CD4-positive, alpha-beta memory T cell (primary cell): ENCODE measurements around the gene DHRS12. TPM values are rescaled to one million over a fixed set of nuclear protein-coding genes. Genes with fewer than 3 reads are reported as not detected.

Experiments
- CTCF ChIA-PET: fragments of 350-600 bp; sonication (Branson Sonifier 250); formaldehyde crosslinking; loops from one replicate; lab custom pipeline; 2021; ENCODE audit warnings: inconsistent platforms; ENCODE audit not compliant: partially characterized antibody; lab: Charles Lee
- POLR2A ChIA-PET: fragments of 350-600 bp; sonication (Branson Sonifier 250); formaldehyde crosslinking; loops from one replicate; lab custom pipeline; 2021; ENCODE audit not compliant: partially characterized antibody; lab: Charles Lee
- DNase-seq, 5 donors: peaks; one replicate each; pipeline versions ENCODE4 v3.0.0 to v3.0.0-alpha.2; 2020 to 2022; ENCODE audit warnings: mixed read lengths in 1 of 5
- H3K27ac ChIP-seq: one replicate; pipeline ENCODE4 v1.7.0; 2013; ENCODE audit warnings: low read depth, low read length
- H3K27me3 ChIP-seq: 2 replicates; pipeline ENCODE4 v1.7.0; 2013; ENCODE audit warnings: mild to moderate bottlenecking, low read length, moderate library complexity; ENCODE audit not compliant: insufficient read depth
- H3K36me3 ChIP-seq: 2 replicates; pipeline ENCODE4 v1.7.0; 2013; ENCODE audit warnings: mild to moderate bottlenecking, low read length, moderate library complexity; ENCODE audit not compliant: insufficient read depth
- H3K4me1 ChIP-seq: 2 replicates; pipeline ENCODE4 v1.7.0; 2013; ENCODE audit warnings: mild to moderate bottlenecking, low read length, moderate library complexity; ENCODE audit not compliant: insufficient read depth
- H3K4me3 ChIP-seq, 2 donors: one replicate each; pipeline ENCODE4 v1.7.0; 2013; ENCODE audit warnings: low read length in 2 of 2, mild to moderate bottlenecking in 1 of 2
- H3K9me3 ChIP-seq, 2 donors: one replicate each; pipeline ENCODE4 v1.7.0; 2013; ENCODE audit warnings: low read length in 2 of 2, control low read depth in 1 of 2; ENCODE audit not compliant: control insufficient read depth in 1 of 2
- H3K27ac Mint-ChIP-seq, 7 donors: one replicate each; pipeline ENCODE4 v1.8.0; 2020 to 2021; ENCODE audit warnings: mixed read lengths in 7 of 7, mild to moderate bottlenecking in 6 of 7, inconsistent platforms in 3 of 7, moderate library complexity in 3 of 7
- H3K27me3 Mint-ChIP-seq, 2 donors: one replicate each; pipeline ENCODE4 v1.8.0; 2020 to 2021; ENCODE audit warnings: mixed read lengths in 2 of 2
- H3K36me3 Mint-ChIP-seq, 2 donors: one replicate each; pipeline ENCODE4 v1.8.0; 2020 to 2021; ENCODE audit warnings: mixed read lengths in 2 of 2, inconsistent platforms in 1 of 2, mild to moderate bottlenecking in 1 of 2
- H3K4me1 Mint-ChIP-seq, 4 donors: one replicate each; pipeline ENCODE4 v1.8.0; 2020 to 2021; ENCODE audit warnings: mixed read lengths in 4 of 4, mild to moderate bottlenecking in 1 of 4
- H3K4me3 Mint-ChIP-seq, 8 donors: one replicate each; pipeline ENCODE4 v1.8.0; 2020 to 2021; ENCODE audit warnings: mixed read lengths in 8 of 8, mild to moderate bottlenecking in 7 of 8, moderate library complexity in 6 of 8, inconsistent platforms in 3 of 8
- H3K9me3 Mint-ChIP-seq, 8 donors: one replicate each; pipeline ENCODE4 v1.8.0; 2020 to 2021; ENCODE audit warnings: mixed read lengths in 8 of 8, mild to moderate bottlenecking in 5 of 8, inconsistent platforms in 3 of 8, moderate library complexity in 1 of 8
- intact Hi-C: fragments of 100-400 bp; cut with micrococcal nuclease; formaldehyde crosslinking; loops from one replicate; pipeline ENCODE4 v1.15.1; 2023
- polyA plus RNA-seq, 2 donors: library from polyadenylated mRNA; unstranded; fragments of 300-500 nt; fragmentation: Illumina TruSeq; gene quantifications; one replicate each; pipeline ENCODE4 v1.2.3, GENCODE V29; 2021
- total RNA-seq, 2 experiments: library from RNA; stranded (reverse); gene quantifications; one replicate each; pipeline ENCODE4 v1.2.3, GENCODE V29; 2021

Gene DHRS12
- total and polyA plus RNA-seq, 4 experiments from 2014 or later, result 23.6 to 38.9 (median 30.7) TPM

DNA sequence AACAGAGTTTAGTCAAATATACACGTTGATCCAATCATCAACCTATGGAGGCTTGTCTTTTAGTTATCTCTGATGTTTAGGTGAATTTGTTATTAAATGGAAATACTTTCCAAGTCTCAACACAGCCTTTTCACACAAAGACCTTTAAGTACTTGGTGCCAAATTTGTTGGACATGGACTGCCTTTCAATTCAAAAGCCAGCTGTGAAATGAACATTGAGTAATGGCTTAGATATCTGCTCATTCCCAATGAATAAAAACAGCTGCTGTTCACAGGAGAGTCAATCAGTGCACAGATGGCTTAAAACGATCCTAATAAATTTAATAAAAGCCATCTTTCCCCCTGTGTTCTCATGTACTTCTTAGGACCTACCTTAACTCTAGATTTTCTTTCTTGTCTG is 19.9 kb upstream of the DHRS12 start:
- Histone ChIP-seq H3K36me3 (no peaks in the 10 kb centered on the region), H3K4me3 (peak overlapping the region; percentile 52 to 56), H3K4me1 (peaks cover 94% of the 10 kb centered on the region), H3K27me3 (no peaks in the 10 kb centered on the region), H3K27ac (peak overlapping the region; percentile 65), H3K9me3 (no peaks in the 10 kb centered on the region)
- DNase-seq, result no peak
- Mint-ChIP-seq H3K9me3 (no peaks in the 10 kb centered on the region), H3K4me3 (peak overlapping the region; percentile 86 to 95 (median 90)), H3K27ac (peak overlapping the region; percentile 88 to 95 (median 94)), H3K36me3 (peaks cover 2 to 8% of the 10 kb centered on the region in 2 donors), H3K27me3 (no peaks in the 10 kb centered on the region), H3K4me1 (peaks cover 67 to 99% (median 82%) of the 10 kb centered on the region in 4 donors)
- intact Hi-C loops, result loop anchor here (2.0 to 10.0 kb wide), 3 partner anchors 188 to 1889 kb away; partner anchors contain the start of genes ALG11, ATP7B, SPRYD7 and WDFY2
- POLR2A ChIA-PET, result interaction anchor here (7.9 to 12.6 kb wide), 3 partner anchors 9 to 371 kb away, joined by 86 to 288 read pairs (median 117); partner anchors contain the start of genes DHRS12 and INTS6
- CTCF ChIA-PET, result interaction anchor here (1.2 to 9.5 kb wide), 4 partner anchors 9 to 23 kb away, joined by 3 to 232 read pairs (median 78); no protein-coding TSS in a partner anchor

DNA sequence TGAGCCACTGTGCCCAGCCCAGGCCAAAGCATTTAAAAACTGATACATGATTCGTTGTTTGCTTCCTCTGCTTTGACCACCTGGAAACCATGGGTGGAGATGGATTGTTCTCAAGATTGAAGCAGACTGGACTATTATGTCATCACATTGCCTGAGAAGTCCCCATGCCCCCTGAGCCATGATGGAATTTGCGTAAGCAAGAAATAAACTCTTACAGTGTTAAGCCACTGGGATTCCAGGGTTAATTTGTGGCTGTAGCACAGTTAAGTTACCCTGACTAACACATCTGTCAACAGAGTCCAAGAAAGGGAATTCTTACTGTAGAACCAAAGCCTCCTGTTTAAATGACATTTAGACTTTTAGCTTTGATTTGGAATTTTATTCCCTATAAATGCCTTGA is 19.4 kb upstream of the DHRS12 start:
- H3K27ac Mint-ChIP-seq, result peak overlapping the region; percentile 88 to 95 (median 94)
- peaks cover 2 to 11% of the 10 kb centered on the region in 2 donors for H3K36me3 Mint-ChIP-seq
- no peaks in the 10 kb centered on the region for H3K27me3 ChIP-seq
- H3K36me3 ChIP-seq, result no peaks in the 10 kb centered on the region
- no peaks in the 10 kb centered on the region for H3K27me3 Mint-ChIP-seq
- DNase-seq, result no peak
- H3K27ac ChIP-seq, result peak overlapping the region; percentile 65
- peaks cover 70 to 99% (median 84%) of the 10 kb centered on the region in 4 donors for H3K4me1 Mint-ChIP-seq
- no peaks in the 10 kb centered on the region for H3K9me3 ChIP-seq
- H3K4me3 ChIP-seq, result peak overlapping the region; percentile 52 to 56
- peaks cover 99% of the 10 kb centered on the region for H3K4me1 ChIP-seq
- H3K9me3 Mint-ChIP-seq, result no peaks in the 10 kb centered on the region
- peak overlapping the region; percentile 86 to 95 (median 90) for H3K4me3 Mint-ChIP-seq
- POLR2A ChIA-PET, result interaction anchor here (0.6 to 12.6 kb wide), 4 partner anchors 9 to 373 kb away, joined by 4 to 288 read pairs (median 102); partner anchors contain the start of genes DHRS12 and INTS6
- CTCF ChIA-PET, result interaction anchor here (0.9 to 9.5 kb wide), 6 partner anchors 9 to 413 kb away, joined by 3 to 232 read pairs (median 3); no protein-coding TSS in a partner anchor
- intact Hi-C loops, result loop anchor here (5.0 to 10.0 kb wide), 2 partner anchors 189 to 1889 kb away; partner anchors contain the start of genes ALG11, ATP7B and SPRYD7

DNA sequence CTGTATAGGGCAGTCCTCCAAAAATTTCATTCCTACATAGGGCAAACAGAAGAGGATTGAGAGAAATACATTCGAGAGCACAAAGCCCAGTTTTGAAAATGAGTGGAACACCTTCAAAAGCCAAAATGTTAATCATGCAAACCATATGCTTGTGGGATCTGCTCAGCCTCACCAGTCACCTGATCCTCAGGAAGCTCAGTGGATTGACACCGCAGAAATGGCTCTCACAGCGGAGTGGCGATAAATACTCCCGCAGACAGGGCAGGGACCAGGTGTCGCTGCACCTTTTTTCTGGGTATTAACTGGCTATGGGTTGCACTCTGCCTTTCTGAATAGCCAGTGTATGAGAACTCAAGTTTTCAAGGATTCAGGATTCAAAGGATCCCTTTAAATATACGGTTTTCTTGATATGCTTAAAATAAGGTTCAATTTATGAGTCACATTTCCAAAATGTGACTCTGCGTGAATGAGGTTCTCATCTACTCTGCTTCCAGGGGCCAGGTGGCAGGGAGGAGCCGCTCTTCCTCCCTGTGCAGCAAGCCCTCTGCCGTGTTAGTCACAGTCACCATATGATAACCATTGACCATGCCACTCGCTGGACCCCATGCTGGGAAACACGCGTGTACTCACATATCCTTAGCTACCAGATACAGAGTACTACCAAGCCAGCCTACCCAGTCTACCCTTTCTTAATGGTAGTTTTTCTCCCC is 18.3 kb upstream of the DHRS12 start:
- Histone ChIP-seq H3K36me3 (no peaks in the 10 kb centered on the region), H3K4me1 (peaks cover 97% of the 10 kb centered on the region), H3K4me3 (peak overlapping the region; percentile 21 to 56), H3K9me3 (no peaks in the 10 kb centered on the region), H3K27ac (peak overlapping the region; percentile 65), H3K27me3 (no peaks in the 10 kb centered on the region)
- Mint-ChIP-seq H3K27ac (peak overlapping the region; percentile 88 to 95 (median 93)), H3K9me3 (no peaks in the 10 kb centered on the region), H3K36me3 (peaks cover 2 to 11% of the 10 kb centered on the region in 2 donors), H3K4me1 (peaks cover 67 to 98% (median 82%) of the 10 kb centered on the region in 4 donors), H3K27me3 (no peaks in the 10 kb centered on the region), H3K4me3 (peak overlapping the region; percentile 86 to 95 (median 90))
- intact Hi-C loops, result loop anchor here (1.0 to 10.0 kb wide), 3 partner anchors 10 to 1887 kb away; partner anchors contain the start of genes ALG11, ATP7B and SPRYD7
- ChIA-PET CTCF (interaction anchor here (0.7 to 9.5 kb wide), 11 partner anchors 8 to 794 kb away, joined by 3 to 232 read pairs (median 4); partner anchors contain the start of gene TMEM272), POLR2A (interaction anchor here (0.8 to 12.6 kb wide), 8 partner anchors 8 to 1886 kb away, joined by 3 to 288 read pairs (median 24); partner anchors contain the start of genes ALG11, DHRS12, INTS6 and SPRYD7)
- DNase-seq, result peak in 4 of 5 donors; percentile 25 to 70 (median 34)

DNA sequence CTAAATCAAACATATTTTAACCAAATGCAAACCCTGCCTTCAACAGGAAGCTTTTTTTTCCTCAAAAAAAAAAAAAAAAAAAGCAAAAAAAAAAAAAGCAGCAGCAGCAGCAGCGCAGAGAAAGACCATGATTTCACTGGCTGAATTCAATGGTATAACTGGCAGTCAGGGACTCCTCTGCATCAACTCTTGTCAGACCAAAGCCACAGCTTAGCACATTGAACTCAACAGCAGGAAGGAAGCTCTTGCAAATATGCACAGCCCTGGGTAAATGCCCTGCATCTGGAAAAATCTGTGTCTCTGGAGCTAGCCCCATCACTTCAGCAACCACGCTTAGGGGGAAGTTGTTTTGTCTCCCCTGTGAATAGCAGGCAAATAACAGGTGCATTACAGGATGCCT is 17.6 kb upstream of the DHRS12 start:
- ChIA-PET POLR2A (interaction anchor here (1.1 to 12.6 kb wide), 6 partner anchors 11 to 1886 kb away, joined by 3 to 288 read pairs (median 24); partner anchors contain the start of genes ALG11, DHRS12, INTS6 and SPRYD7), CTCF (interaction anchor here (0.7 to 9.5 kb wide), 13 partner anchors 7 to 795 kb away, joined by 3 to 152 read pairs (median 4); partner anchors contain the start of gene TMEM272)

DNA sequence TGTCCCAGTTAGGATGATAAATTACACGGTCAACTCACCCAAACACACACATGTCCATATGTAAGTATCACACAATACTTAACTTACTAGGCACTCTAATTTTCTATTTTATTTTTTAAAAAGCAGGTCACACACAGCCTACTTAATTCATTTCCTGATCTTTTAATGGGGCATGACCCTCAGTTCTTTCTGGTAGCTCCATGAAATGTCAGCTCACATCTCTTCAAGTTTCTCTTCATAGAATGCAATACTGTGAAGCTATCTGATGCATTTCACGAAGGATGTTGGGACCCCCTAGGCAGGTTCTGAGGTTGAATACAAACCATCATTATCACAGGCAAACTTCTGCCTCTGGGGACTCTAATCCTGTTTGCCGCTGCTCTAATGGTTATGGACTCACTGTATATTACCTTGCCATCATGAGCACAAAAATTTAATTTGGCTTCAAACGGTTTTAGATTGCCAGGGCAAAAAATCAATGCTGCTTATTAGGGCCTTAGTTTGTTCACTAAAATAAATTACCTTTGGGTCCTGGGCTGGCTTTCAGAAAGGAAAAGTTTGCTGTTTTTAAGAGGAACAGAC is 16.1 kb upstream of the DHRS12 start:
- H3K27me3 ChIP-seq, result no peaks in the 10 kb centered on the region
- peak overlapping the region in 1 of 2 donors; percentile 30 for H3K4me3 ChIP-seq
- H3K36me3 ChIP-seq, result no peaks in the 10 kb centered on the region
- POLR2A ChIA-PET, result interaction anchor here (1.3 to 12.6 kb wide), 5 partner anchors 9 to 399 kb away, joined by 3 to 288 read pairs (median 39); partner anchors contain the start of genes DHRS12 and INTS6
- no peaks in the 10 kb centered on the region for H3K9me3 ChIP-seq
- intact Hi-C loops, result loop anchor here (5.0 to 10.0 kb wide), 2 partner anchors 192 to 1885 kb away; partner anchors contain the start of genes ALG11, ATP7B and SPRYD7
- H3K27ac ChIP-seq, result peak overlapping the region; percentile 65
- H3K4me1 Mint-ChIP-seq, result peaks cover 62 to 98% (median 79%) of the 10 kb centered on the region in 4 donors
- peak overlapping the region; percentile 88 to 95 (median 94) for H3K27ac Mint-ChIP-seq
- peak overlapping the region; percentile 86 to 95 (median 90) for H3K4me3 Mint-ChIP-seq
- no peaks in the 10 kb centered on the region for H3K27me3 Mint-ChIP-seq
- DNase-seq, result no peak
- peaks cover 8 to 26% of the 10 kb centered on the region in 2 donors for H3K36me3 Mint-ChIP-seq
- no peaks in the 10 kb centered on the region for H3K9me3 Mint-ChIP-seq
- CTCF ChIA-PET, result interaction anchor here (1.0 to 9.5 kb wide), 6 partner anchors 9 to 385 kb away, joined by 3 to 152 read pairs (median 4); no protein-coding TSS in a partner anchor
- H3K4me1 ChIP-seq, result peaks cover 95% of the 10 kb centered on the region

More for the DNA sequence above, 17.6 kb upstream of the DHRS12 start:
- Histone ChIP-seq H3K4me3 (peak overlapping the region; percentile 21 to 56), H3K36me3 (no peaks in the 10 kb centered on the region), H3K27ac (peak overlapping the region; percentile 65), H3K4me1 (peaks cover 94% of the 10 kb centered on the region), H3K27me3 (no peaks in the 10 kb centered on the region), H3K9me3 (no peaks in the 10 kb centered on the region)
- no peaks in the 10 kb centered on the region for H3K9me3 Mint-ChIP-seq
- H3K36me3 Mint-ChIP-seq, result peaks cover 6 to 16% of the 10 kb centered on the region in 2 donors
- no peaks in the 10 kb centered on the region for H3K27me3 Mint-ChIP-seq
- intact Hi-C loops, result loop anchor here (1.0 to 10.0 kb wide), 3 partner anchors 11 to 1887 kb away; partner anchors contain the start of genes ALG11, ATP7B and SPRYD7
- peak overlapping the region; percentile 86 to 95 (median 90) for H3K4me3 Mint-ChIP-seq
- H3K4me1 Mint-ChIP-seq, result peaks cover 66 to 98% (median 81%) of the 10 kb centered on the region in 4 donors
- peak overlapping the region; percentile 88 to 95 (median 93) for H3K27ac Mint-ChIP-seq
- DNase-seq, result peak; percentile 52 to 67 (median 61)

DNA sequence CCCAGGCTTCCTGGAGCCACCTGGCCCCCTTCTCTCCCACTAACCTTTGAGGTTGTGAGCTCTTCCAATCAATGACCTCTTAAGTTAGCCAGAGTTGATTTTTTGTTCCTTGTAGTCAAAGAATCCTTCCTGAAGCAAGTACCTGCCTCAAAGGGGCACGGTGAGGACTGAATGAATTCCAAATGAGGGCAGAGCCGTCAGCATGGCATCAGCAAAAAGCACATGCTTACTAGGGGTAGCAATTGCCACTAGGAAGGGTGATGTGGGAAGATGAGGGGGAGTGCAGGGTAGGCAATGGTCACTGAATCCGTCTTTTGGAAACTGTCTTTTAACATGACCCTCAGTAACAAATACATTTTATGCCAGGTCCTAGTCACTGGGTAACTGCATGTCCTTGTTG is 15.6 kb upstream of the DHRS12 start:
- intact Hi-C loops, result no loop called here
- Mint-ChIP-seq H3K27me3 (no peaks in the 10 kb centered on the region), H3K4me1 (peaks cover 66 to 98% (median 82%) of the 10 kb centered on the region in 4 donors), H3K27ac (peak overlapping the region; percentile 88 to 95 (median 94)), H3K4me3 (peak overlapping the region; percentile 66 to 94 (median 87)), H3K9me3 (no peaks in the 10 kb centered on the region), H3K36me3 (peaks cover 8 to 28% of the 10 kb centered on the region in 2 donors)
- H3K36me3 ChIP-seq, result no peaks in the 10 kb centered on the region
- ChIA-PET CTCF (interaction anchor here (1.0 to 9.5 kb wide), 4 partner anchors 9 to 385 kb away, joined by 3 to 152 read pairs (median 9); no protein-coding TSS in a partner anchor), POLR2A (interaction anchor here (1.3 to 12.6 kb wide), 5 partner anchors 9 to 399 kb away, joined by 3 to 288 read pairs (median 39); partner anchors contain the start of genes DHRS12 and INTS6)
- H3K4me1 ChIP-seq, result peaks cover 95% of the 10 kb centered on the region
- H3K4me3 ChIP-seq, result peak overlapping the region in 1 of 2 donors; percentile 17
- no peak for DNase-seq
- H3K9me3 ChIP-seq, result no peaks in the 10 kb centered on the region
- no peaks in the 10 kb centered on the region for H3K27me3 ChIP-seq
- H3K27ac ChIP-seq, result peak overlapping the region; percentile 65
